Measurements from ENCODE around the gene NME7.
"Not testable (repeated sequence)": the region's sequence is repeated elsewhere in the genome, so short reads cannot be mapped to it uniquely, and the experiment has no call there.

The NME7 gene

DNA sequence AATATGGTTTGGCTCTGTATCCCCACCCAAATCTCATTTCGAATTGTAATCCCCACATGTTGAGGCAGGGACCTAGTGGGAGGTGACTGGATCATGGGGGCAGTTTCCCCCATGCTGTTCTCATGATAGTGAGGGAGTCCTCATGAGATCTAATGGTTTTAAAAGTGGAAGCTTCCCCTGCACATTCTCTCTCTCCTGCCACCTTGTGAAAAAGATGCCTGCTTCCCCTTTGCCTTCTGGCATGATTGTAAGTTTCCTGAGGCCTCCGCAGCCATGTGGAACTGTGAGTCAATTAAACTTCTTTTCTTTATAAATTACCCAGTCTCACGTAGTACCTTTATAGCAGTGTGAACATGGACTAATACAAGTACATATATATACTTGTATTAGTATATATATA, 25.5 kb downstream of the NME7 start:
- not testable (repeated sequence) for DNase-seq (ENCODE audit: low read depth)

DNA sequence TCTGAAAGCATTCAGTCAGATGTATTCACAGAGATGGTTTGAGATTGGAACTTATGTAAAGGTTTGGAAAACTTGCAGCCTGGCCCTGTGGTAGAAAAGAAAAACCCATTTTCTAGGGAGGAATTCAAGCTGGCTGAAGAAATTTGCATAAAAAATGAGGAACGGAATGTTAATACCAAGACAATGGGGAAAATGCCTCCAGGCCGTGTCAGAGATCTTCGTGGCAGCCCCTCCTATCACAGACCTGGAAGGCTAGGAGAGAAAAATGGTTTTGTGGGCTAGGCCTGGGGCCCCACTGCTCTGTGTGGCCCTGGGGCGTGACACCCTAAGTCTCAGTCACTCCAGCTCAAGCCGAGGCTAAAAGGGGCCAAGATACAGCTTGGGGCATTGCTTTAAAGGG, 26.7 kb downstream of the NME7 start:
- DNase-seq (ENCODE audit: low read depth): no peak

DNA sequence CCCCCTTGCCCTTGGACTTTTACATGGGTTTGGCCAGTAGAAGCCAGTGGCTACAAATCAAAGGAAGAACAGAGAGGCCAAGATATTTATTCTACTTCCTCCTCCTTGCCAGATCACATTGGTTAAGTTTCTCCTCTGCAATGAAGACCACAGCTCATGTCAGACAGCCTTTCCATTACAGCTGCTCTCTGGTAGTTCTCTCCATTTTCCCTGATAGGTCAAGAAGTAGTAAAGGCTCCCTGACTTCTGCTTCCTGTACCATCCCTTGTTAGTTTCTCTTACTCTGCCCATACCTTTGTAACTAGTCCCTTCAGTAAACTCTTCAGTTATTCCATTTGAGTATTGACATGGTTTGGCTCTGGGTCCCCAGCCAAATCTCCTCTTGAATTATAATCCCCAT, 27.8 kb downstream of the NME7 start:
- DNase-seq (ENCODE audit: low read depth): no peak

DNA sequence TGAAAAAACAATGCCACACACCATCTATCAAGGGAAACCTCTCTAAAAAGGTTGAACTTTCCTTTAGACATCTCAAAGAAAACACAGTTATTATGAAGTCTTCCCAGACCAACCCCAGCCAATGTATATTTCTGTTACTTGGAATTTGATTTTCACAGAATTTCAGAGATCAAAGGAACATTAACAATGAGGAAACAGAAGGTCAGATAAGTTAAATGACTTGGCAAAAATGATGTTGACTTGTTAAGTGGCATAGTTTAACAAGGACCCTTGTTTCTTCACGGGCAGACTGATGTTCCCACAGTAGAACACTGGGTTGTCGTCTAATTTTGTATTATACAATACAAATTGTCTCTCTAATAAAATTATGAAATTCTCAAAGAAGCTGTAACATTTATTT, 29.0 kb downstream of the NME7 start:
- DNase-seq (ENCODE audit: low read depth): no peak

DNA sequence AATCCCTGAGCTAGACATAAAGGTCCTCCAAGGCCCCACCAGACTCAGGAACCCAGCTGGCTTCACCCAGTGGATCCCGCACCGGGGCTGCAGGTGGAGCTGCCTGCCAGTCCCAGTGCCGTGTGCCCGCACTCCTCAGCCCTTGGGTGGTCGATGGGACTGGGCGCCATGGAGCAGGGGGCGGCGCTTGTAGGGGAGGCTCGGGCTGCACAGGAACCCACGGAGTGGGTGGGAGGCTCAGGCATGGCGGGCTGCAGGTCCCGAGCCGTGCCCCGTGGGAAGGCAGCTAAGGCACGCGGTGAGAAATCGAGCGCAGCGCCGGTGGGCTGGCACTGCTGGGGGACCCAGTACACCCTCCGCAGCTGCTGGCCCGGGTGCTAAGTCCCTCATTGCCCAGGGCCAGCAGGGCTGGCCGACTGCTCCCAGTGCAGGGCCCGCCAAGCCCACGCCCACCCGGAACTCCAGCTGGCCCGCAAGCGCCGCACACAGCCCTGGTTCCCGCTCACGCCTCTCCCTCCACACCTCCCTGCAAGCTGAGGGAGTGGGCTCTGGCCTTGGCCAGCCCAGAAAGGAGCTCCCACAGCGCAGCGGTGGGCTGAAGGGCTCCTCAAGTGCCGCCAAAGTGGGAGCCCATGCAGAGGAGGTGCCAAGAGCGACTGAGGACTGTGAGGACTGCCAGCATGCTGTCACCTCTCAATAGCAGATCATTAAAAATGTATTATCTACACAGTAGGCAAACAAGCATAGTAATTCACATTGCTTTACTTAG, 30.5 kb downstream of the NME7 start:
- not testable (repeated sequence) for DNase-seq (ENCODE audit: low read depth)

DNA sequence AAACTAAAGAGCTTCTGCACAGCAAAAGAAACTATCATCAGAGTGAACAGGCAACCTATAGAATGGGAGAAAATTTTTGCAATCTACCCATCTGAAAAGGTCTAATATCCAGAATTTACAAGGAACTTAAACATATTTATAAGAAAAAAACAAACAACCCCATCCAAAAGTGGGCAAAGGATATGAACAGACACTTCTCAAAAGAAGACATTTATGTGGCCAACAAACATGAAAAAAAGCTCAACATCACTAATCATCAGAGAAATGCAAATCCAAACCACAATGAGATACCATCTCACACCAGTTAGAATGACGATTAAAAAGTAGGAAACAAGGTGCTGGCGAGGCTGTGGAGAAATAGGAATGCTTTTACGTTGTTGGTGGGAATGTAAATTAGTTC, 32.9 kb downstream of the NME7 start:
- not testable (repeated sequence) for DNase-seq (ENCODE audit: low read depth)

DNA sequence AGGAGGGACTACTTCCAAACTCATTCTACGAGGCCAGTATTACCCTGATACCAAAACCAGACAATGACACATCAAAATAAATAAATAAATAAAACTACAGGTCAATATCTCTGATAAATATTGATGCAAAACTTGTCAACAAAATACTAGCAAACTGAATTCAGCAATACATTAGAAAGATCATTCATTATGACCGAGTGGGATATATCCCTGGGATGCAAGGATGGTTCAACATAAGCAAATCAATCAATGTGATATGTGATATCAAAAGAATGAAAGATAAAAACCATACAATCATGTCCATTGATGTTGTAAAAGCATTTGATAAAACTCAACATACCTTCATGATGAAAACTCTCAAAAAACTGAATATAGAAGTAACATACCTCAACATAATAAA, 36.7 kb downstream of the NME7 start:
- no peak for DNase-seq (ENCODE audit: low read depth)

DNA sequence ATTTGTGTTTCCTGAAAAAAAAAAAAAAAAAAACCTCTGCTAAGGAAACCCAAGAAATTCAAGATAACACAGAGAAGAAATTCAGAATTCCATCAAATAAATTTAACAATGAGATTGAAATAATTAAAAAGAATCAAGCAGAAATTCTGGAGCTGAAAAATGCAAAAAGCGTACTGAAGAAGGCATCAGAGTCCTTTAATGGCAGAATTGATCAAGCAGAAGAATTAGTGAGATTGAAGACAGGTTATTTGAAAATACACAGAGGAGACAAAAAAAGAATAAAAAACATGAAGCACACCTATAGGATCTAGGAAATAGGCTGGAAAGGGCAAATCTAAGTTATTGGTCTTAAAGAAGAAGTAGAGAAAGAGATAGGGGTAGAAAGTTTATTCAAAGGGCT, 38.2 kb downstream of the NME7 start:
- no peak for DNase-seq (ENCODE audit: low read depth)

GRCh38 chr1:169327875-169328274, 39.7 kb downstream of the NME7 start:
- no peak for DNase-seq (ENCODE audit: low read depth)

- DNase-seq (ENCODE audit: low read depth): peak; percentile 4
Measured at GRCh38 chr1:169326956-169327268, 40.7 kb downstream of the NME7 start.

GRCh38 chr1:169326261-169326955, 41.2 kb downstream of the NME7 start:
- no peak for DNase-seq (ENCODE audit: low read depth)

DNA sequence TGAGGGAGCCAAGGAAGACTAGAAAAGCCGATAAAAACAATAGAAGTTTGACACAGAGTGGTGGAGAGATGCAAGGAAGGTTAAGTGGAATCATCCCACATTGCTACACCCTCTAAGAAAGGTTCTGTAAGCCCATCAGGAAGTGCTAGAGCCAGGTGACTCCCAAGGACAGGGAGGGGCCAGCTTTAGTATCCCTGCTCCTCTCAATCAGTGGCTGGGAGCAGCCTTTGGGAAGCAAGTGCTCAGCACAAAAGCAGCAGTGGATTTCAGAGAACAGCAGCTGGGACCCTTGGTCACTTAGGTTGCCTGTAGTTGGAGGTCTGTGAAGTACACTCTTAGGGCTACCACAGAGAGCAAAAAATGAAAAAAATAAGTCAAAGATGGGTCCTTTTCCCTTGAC, 42.5 kb downstream of the NME7 start:
- DNase-seq (ENCODE audit: low read depth): no peak

DNA sequence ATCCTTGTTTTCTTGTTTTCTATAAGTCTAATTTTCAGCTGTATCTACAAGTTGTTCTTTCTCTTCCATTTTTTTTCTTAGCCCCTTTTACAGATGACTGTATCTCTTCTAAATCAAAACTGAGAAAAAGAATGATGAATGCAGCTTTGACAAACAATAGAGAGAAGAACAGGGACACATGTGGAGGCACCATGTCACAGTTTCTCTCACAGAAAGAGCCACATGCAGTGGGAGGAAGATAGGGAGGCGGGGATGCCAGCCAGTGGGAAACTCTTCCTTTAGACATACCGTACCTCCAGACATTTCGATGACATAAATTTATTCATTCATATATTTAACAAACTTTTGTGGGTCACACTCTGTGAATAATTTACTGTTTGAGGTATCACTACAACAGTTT, 45.5 kb downstream of the NME7 start:
- DNase-seq (ENCODE audit: low read depth): no peak

GRCh38 chr1:169321539-169321938, 46.1 kb downstream of the NME7 start:
- DNase-seq (ENCODE audit: low read depth): peak; percentile 40

DNA sequence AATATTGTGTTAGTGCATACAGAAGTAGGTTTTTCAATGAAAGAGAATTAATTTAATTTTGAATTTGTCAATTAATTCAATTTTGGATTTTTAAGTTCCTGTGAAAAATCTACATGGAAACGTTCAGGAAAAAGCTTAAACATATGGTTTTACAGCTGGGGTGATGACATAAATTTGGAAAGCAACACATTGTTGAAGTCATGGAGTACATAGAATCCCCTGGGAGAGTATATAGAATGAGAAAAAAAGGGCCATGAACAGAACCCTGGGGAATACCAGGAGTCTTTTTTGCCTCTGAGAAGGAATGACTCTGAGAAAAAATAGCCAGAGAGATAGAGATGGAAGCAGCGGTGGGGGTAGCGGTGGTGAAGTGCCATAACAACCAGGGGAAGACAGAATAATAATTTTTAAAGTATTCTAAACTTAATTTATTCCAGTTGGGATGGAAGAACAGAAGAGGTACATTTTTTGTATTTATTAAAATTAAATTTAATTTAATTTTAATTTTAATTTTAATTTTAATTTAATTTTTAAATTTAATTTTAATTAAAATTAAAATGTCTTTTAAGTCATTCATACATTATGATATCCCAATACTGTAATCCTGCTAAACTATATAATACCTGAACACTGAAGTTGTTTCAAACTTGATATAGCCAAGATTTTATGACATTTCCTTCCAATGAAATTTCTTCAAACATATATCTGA, 48.9 kb downstream of the NME7 start:
- no peak for DNase-seq (ENCODE audit: low read depth)

DNA sequence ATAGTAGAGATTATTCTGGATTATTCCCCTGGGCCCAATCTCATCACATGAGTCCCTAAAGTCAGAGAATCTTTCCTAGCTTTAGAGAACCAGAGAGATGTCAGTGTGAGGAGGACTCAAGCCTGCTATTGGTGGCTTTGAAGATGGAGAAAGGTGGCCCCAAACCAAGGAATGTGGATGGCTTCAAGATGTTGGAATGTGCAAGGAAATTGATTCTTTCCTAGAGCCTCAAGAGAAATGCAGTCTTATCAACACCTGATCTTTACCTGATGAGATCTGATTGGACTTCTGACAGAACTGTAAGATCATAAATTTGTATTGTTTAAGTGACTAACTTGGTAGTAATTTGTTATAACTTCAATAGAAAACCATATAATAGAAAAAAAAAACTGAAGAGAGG, 51.0 kb downstream of the NME7 start:
- DNase-seq (ENCODE audit: low read depth): no peak

- peak; percentile 71 for DNase-seq (ENCODE audit: low read depth)
Measured at GRCh38 chr1:169312084-169312954, 55.3 kb downstream of the NME7 start.

DNA sequence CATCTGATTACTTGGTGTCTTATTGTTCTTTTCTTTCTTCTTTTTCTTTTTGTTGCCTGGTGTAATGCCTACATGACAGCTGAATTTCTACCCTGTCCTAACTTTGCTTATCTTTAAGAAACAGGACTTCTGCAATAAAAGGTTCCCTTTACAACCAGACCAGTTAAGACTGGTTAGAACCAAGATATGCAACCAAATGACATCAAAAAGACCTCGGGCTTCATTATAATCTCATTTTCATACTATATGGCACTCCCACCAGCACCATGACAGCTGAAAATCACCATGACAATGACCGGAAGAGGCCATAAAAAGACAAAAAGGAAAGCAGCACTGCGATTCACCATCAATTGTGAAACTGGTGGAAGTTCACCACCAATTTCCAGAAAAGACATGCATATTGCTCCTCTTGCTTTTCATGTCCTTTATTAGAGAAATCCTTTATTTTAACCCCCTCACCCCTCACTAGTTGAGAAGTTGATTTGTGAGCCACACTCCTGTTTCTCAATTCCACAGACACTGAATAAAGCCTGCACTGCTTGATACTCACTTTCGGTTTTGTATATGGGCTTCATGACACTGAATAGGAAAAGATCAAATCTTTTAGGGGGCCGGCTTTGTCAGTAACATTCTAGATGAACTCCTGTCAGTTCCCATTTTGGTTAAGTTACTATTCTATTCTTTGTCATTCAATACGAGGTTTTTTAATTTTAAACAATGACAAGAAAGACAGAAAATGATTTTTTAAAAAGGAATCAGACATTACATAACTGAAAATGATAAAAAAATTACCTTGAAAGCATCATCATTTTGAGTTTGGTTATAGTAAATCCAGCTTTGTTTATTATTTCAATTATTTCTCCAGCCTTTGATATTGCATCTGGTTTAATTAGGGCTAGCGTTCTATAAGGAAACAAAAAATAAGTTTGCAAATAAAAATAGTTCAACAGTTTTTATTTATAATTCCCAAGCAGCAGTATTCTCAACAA, 58.1 kb downstream of the NME7 start:
- DNase-seq (ENCODE audit: low read depth): no peak

DNA sequence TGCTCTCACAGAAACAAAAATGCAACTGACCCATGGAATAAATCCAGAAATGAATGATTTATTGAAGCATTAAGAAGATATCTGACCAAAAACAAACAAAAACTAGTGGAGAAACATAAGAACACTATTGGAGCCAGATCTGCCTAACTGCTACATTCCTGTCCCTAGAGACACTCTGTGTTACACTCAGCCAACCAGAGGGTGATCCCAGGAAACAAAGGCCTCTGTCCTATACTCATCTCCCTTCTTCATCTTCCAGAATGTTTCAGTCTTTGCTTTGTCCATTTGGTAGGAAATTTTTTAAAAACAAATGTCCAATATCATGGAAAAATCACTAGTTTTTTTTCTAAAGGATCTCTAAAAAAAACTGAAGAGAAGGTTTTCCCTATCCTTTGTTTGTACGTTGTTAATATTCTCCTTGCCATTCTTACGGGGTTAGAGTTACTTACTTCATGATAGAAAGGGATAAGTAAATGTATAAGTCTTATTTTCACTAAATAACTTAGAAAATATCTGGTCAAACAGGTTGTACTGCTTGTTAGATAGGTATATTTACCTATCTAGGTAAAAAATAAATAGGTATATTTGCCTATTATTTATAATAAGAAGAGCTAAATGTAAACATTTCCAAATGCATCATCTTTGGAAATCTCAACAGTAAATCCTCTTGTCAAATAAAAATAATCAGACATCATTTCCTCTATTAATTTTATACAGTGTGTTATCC, 59.1 kb downstream of the NME7 start:
- DNase-seq (ENCODE audit: low read depth): peak; percentile 1

- DNase-seq (ENCODE audit: low read depth): peak; percentile 2
Measured at GRCh38 chr1:169307176-169307575, 60.4 kb downstream of the NME7 start.
